OCI-M1 (cell line): ENCODE data around the gene MAP4K2.

Experiments
- DNase-seq: peaks from one replicate; lab custom pipeline; 2025; lab: John Stamatoyannopoulos, UW

MAP4K2 gene

DNA sequence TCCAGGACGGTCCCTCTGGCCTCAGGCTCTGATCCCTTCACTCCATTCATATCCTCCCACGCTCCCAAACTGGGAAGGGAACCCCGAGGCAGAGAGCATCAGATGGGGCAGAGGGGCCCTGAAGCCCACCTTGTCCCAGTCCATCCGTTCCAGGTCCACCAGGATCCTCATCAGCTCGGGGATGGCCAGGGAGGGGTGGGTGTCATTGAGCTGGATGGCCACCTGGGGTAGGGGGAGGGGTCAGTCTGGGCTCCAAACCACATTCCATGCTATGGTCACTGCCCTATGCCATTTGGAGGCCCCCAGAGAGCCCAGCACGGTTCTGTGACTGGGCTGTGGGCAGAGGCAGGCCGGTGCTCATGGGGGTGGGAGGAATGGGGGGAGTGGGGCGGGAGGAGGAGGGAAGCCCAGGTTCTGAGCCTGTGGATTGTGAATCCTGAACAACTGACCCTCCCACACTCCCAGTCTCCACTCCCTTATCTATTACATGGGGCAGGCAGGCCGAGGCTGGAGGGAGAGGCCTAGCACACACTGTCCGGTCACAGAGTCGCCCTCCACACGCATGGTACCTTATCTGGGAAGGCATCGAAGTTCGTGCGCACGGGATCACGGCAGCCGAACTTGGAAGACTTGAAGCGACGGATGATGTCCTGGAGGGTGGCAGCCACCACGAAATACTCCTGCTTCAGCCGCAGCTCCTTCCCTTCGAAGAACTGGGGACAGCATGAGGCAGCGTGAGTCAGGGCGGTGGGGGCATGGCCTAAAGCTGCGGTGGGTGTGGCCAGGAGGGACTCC lies 48.7 kb downstream of the MAP4K2 start:
- DNase-seq, result peak; percentile 47

DNA sequence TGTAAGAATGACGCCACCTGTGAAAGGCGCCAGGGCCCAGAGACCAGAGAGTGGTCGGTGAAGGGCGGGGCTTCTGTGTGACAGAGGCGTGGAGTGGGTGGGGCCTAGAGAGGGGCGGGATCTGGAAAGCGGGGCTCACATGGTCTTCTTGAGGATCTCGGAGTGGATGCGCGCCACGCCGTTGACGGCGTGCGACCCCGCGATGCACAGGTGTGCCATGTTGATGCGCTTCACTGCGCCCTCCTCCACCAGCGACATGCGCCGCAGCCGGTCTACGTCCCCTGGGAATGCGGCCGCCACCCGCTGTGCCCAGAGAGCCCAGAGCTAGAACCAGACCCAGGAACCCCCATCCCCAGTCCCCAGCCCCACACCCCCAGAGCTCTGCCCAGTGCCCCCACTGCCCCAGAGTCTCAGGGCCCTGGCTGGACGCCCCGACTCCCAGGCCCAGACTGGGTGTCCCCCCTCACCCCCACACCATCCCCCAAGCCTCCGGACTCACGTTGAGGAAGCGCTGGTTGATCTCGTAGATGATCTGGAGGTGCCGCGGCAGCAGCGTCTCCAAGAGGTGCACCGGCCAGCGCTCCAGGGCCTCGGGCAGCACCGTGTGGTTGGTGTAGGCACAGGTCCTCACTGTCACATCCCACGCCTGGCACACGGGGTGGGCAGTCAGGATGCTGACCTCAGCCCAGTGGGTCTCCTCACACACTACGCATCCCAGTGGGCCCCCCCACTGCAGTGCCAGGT lies 49.5 kb downstream of the MAP4K2 start:
- DNase-seq, result no peak

DNA sequence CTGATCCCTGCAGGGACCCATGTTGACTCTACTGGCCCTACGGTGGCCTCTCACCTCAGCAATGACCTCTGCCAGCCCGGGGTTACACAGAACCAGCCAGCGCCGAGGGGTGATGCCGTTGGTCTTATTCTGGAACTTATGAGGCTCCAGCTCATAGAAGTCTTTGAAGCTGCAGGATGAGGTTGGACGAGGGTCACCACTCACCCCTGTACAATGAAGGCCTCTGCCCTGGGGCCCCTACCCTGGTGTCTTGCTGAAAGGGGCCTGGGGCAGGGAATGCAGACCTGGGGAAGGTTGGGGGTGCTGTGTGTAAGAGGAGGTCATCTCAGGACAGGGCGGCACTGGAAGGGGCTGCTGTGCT lies 50.0 kb downstream of the MAP4K2 start:
- DNase-seq, result no peak

DNA sequence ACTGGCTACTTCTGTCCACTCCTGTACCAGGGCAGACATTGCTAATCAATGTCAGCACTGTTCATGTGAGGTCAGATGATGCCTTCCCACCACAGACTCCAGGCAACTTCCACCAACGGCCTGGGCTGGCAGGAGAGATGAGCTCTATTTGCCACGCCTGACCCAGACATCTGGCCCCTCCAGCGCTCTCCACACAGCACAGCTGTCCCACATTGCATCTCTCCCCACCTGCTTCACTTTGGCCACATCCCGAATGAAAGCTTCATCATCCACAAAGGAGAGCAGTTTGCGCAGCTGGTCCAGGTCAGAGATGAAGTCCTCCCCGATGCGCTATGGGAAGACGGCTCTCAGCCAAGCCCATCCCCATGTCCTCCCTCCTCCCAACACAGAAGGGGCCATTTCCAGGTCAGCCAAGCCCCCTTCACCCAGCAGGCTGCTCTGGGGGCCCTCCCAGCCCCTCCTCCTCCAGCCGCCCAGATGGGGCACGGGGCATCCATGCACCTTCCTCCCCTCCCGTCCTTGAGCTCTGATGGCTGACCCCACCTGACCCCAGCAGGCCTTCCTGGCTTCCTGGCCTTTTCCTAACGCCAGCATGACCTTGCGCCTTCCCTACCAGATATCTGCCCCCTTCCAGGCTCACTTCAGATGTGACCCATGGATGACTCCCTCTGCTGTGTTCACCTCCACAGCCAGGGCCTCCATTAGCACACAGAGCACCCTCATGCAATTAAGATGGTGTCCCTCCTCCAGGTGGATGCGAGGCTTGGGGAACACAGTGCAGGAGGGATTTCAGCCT lies 50.6 kb downstream of the MAP4K2 start:
- DNase-seq, result no peak

DNA sequence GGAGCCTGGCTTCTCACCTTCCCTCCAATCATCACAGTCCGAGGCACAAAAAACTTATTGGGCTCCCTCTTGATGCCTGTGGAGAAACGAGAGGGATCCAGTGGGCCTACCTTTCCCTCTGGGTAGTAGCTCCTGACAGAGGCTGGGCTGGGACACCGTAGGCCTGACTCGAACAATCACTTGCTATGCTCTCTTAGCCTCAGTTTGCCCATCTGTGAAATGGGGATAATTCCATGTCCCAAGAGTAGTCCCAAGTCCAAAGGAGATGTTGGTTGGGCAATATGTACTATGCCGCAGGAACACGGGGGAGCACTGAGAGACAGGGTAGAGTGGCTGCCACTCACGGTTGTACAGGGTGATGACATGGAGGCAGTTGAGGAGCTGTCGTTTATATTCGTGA lies 51.4 kb downstream of the MAP4K2 start:
- no peak for DNase-seq

DNA sequence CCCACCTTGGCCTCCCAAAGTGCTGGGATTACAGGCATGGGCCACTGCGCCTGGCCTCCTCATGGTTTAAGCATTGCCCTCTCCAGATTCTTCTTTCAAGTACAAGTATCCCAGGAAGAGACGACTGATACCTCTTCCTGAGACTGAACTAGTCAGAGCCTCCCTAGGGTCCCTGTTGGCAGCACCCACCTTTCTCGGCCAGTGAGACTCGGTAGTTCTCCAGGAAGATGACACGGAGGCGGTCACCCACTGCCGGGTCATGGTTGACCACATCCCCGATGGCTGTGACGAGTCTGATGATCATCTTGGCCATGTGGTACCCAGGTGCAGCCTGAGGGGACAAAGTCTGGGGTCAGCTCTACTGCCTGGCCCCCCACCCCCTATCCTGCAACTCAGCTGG lies 51.9 kb downstream of the MAP4K2 start:
- no peak for DNase-seq

DNA sequence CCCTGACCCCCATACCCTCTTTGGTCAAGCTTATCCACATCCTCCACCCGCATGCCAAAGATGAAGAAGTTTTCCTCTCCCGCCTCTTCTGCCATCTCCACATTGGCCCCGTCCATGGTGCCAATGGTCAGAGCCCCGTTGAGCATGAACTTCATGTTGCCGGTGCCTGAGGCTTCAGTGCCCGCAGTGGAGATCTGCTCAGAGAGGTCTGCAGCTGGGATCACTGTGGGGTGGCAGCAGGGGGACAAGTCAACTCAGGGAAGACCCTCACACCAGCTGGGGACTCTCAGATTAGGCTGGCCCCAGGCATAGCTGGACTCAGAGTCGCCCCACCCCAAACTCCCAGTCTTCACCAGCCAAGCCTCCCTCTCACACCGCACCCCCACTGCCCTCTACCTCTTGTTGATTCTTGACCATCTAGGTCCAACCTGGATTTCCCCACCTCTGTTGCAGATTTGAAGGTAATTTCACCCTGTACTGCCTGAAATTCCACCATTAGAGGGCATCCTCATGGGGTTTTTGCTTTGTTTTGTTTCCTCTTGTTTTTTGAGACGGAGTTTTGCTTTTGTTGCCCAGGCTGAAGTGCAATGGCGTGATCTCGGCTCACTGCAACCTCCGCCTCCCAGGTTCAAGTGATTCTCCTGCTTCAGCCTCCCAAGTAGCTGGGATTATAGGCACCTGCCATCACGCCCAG lies 52.5 kb downstream of the MAP4K2 start:
- peak; percentile 28 for DNase-seq

DNA sequence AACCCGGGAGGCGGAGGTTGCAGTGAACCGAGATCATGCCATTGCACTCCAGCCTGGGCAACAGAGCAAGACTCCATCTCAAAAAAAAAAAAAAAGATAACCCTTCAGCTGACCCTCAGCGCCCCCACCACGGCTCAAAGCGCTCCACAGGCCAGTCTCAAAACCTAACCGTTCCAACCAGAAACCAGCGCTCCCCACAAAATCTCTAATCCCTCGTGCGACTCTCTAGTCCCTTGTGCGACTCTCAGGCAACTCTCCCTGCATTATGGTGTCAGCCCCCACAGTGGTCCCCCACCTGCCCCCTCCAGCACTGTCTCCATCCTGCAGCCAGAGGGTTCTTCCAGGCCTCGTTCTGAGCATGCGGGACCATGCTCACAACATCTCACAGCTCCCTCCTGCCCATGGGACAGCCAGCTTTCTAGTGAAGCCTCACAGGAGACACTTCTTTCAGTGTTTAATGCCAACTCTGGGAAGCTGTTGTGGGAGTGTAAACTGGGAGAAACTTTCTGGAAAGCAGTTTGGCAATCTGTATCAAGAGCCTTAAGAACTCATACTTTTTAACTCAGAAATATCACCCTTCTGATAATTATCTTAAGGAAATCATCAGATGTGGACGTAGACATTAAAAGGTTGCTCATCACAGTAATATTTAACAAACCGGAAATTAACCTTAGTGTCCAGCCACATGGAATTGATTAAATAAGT lies 54.9 kb downstream of the MAP4K2 start:
- DNase-seq, result no peak

DNA sequence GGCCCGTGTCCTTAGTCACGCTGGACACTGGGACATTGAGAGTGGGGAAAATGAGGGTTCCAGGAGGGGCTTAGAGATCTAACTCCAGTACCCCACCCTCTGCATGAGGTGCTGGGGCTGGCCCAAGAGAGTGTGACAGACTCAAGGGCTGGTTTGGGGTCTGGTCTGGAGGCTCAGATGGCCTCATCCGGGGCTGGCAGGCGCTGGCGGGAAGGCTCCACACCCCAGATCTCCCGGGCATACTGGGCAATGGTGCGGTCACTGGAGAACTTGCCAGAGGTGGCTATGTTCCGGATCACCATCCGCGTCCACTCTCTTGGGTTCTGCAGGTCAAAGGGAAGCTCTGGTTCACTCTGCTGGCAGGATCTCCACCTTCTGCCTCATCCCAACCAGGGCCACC lies 56.5 kb downstream of the MAP4K2 start:
- DNase-seq, result no peak

DNA sequence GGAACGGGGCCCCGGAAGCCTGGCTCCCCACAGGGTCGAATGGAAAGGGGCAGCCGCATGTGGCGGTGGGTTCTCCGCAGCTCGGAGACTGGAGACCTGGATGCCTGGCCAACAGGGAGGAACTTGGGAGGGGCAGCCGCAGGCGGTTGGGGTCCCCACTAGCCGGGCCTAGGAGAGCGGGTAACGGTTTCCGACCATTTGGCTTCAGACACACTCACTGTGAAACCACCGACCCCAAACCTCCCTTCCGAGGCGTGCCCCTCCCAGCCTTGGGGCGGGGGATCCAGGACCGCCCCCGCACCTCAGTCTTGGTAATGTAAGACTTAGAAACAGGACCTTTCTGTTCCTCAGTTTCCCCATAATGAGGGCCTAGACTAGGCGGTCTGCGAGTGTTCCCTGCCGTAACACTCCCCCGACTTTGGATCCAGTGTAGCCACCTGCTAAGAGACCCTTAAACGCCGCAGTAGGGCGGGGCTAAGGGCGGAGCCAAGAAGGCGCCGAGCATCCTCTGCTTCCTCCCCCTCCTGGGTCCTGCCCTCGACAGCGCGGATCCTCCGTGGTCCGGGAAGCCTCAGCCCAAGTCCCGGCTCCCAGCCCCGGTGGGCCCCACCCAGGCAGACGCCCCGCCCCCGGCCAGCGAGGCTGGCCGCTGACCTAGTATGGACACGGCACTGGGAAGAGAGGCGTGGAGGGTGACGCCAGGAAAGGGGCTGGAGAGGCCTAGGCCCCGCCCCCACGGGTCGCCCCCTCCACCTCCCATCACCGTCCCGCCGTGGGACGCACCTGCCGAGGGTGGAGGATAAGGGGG lies 57.3 kb downstream of the MAP4K2 start:
- DNase-seq, result peak; percentile 86

DNA sequence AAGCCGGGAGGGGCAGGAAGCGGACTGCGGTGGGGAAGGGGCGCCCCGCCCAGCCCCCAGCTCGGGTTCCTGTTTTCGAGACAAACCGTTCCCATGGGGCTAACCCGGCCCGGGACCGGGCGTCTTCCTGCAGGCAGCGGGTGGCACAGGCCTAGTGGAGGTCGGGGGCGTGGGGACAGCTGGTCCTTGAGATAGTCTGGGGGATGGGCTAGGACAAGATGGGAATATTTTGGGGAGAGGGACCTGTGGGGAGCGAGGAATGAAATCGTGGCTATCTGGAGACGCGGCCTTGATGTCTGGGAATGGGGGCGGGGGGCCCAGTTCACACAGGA lies 57.9 kb downstream of the MAP4K2 start:
- DNase-seq, result peak; percentile 78

DNA sequence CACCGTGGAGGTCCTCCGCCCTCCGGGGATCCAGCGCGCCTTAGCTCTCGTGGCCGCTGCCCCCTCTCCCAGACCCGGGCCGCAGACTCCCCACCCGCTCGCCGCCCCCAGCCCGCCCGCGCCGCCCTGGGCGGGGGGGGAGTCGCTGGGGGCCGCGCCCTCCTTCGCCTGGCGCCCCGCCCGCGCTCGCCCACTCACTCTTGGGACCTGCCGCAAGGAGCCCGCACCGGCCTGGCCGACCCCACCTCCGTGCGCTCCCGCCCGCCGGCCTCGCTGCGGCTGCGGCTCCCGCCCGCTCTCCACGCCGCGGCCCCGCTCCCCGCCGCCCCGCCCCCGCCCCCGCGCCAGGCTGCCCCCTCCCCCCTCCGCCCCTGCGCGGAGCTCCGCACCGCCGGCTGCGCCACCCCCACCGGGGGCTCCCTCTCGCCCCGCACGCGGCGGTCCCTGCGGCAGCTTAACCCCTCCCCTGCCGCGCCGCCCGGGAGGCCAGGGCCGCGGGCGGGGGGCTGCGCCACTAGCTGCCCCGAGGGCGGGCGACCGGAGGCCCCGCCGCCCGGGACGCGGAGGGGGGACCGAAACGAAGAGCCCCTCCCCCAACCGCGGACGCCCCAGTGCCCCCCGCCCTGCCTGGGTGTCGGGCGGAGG lies 58.3 kb downstream of the MAP4K2 start:
- DNase-seq, result no peak

DNA sequence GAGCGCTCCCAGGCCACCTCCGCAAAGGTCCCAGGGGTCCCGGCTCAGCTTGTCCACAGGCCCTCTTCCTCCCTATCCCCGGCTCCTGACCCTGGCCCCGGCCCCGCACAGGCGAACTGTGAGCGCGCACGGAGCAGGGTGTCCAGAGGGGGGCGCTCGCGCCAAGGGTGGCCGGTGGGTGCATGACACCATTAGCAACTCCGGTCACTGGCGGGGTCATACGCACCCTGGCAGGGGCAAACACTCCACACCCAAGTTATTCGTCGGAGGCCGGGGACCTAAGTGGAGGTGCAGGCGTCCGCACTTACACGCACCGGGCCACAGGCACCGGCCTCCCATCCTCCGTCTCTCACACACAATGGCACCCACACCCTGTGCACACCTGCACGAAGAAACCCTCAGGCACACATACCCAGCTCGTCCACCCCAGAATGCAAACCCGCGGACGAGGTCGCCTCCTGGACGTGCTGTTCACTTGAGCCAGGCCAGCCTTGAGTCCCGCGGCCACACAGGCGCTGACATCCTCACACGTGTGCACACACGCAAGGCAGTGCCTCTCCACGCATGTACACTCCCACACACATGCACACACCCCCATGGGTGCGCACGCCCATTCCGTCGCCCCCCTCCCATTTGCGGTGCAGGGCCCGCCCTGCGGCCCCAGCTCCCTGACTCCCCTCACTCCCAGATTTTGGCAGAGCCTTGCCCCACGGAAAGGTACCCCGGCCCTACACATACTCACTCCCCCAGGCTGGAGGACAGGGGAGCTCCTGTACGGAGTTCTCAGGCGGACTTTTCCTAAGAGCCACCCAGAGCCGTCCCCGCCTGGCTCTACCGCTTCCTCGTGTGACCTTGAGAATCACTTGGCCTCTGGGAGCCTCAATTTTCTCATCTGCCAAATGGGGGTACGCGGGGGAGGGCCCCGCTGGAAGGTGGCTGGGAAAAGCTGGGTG lies 59.1 kb downstream of the MAP4K2 start, which contains the start of gene RASGRP2:
RASGRP2 (minus strand) TSS at position 552 of the 953 bp plus-strand sequence. CDS start 1,276 bp downstream, outside the sequence.
- DNase-seq, result peak; percentile 93

DNA sequence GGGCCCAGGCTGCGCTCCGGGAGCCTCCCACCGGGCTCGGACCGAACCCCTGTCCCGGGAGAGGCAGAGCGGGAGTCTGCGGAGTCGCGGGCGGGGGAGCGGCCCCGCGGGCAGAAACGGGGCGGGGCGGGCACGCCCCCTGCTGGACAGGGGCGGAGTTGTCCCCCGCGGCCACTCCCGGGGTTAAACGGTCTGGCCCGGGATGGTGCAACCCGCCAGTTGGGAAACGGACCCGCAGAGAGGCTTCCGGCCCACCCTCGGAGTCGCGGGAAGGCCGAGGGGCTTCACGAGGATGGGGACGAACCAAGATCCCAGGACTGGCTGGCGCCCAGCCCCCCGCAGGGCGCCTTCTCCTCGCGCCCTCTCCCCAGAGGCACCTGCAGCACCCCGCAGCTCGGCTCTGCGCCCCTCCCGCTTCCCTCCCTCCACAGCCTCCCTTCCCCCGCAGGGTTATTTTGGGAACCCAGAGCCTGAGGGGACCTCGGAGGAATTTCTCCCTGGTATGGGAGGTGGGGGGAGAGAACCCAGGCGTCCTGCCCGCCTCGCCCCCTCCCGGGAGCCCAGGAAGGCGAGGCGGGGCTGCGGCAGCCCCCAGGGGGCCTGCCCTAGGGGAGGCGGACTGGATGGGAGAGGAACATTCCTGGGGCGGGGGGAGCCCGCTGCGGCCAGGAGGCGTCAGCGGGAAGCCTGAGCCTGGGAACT lies 60.0 kb downstream of the MAP4K2 start:
- DNase-seq, result peak; percentile 87

DNA sequence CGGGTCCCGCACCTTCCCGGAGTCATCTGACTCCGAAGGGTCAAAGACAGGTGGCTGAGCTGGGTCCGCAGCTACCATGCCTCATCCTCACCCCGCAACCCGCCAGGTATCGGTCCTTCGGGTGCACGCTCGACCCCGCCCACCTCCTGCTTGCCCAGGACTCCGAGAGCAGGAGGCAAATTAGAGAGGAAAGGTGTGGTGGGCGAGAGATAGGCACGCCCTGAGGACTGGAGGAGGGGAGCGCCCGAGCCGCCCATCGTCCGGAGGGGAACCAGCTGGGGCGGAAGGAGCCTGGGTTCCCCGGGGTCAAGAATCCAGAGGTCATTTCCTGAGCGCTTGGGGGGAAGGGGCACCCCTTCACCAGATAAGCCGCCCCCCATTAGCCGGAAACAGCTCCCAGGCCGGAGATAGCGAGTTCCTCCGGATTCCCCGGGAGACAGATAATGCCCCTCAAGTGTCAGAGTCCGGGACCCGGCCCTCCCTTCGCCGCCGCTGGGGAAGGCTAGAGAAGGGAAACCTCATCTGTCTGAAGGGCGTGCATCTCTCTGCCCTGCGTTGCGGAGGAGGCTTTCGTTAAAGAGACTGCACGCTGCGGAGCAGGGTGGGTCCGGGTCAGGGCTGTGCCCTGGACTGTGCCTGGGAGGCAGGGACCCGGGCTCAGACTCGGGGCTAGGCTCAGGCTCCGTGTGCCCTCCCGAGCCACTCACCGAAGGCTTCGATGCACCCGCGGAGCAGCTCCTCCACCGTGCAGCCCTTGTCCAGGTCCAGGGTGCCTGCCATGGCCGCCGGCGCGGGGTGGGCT lies 60.7 kb downstream of the MAP4K2 start:
- peak; percentile 73 for DNase-seq

DNA sequence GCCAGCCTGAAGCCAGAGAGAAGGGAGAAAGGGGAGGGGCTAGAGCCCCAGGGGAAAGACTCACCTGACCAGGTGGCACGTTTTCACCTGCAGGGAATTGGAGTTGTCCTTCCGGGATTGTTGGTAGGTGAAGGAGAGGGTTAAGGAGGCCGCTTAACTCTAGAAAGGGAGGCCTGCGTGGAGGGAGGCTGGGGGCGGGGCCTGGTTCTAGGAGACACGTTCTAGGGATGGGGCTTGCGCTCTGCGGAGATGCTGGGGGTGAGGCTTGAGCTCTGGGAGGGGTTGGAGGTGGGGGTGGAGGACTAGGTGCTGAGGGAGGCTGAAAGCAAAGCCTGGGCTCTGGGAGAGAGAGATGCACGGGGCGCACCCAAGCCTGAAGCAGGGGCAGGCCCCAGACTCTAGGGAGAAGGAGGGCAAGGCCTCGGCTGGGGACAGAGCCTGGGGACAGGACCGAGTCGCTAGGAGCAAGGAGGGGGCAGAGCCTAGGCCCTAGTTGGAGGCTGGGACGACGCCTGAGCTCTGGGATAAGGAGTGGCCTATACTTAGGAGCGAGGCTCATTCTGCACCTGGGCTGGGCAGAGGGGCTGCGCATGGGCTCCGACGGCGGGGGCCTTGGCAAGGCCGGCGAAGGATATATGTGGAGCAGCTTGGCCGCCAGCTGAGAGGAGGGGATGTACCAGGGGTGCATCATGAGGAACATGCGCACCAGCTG lies 61.5 kb downstream of the MAP4K2 start:
- no peak for DNase-seq

DNA sequence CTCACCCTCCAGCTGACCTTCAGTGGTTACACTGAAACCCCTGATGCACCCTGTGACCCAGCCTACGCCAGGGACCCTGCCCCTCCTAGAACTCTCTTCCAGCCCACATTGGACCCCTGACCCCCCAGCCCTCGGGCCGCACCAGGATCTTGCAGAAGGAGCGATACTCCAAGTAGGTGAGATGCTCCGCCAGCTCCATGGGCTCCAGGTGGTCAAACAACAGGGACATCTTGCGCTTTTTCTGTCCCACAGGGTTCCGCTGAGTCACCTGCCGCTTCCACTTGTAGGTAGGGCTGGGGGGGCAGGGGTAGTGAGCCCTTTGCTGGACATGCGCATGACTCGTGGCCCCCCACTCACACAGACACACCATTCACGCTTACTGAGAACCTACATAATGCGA lies 63.1 kb downstream of the MAP4K2 start:
- no peak for DNase-seq
